ENCODE results near the gene KRTAP10-5. TPM values are rescaled to one million over a fixed set of nuclear protein-coding genes. Genes with fewer than 3 reads are reported as not detected.
"Not testable (repeated sequence)": the region's sequence is repeated elsewhere in the genome, so short reads cannot be mapped to it uniquely, and the experiment has no call there.

KRTAP10-5 gene
- total RNA-seq, 3 donors from 2014 or later (not counting 1 experiment from before 2014, with no cell fraction given), result not detected

DNA sequence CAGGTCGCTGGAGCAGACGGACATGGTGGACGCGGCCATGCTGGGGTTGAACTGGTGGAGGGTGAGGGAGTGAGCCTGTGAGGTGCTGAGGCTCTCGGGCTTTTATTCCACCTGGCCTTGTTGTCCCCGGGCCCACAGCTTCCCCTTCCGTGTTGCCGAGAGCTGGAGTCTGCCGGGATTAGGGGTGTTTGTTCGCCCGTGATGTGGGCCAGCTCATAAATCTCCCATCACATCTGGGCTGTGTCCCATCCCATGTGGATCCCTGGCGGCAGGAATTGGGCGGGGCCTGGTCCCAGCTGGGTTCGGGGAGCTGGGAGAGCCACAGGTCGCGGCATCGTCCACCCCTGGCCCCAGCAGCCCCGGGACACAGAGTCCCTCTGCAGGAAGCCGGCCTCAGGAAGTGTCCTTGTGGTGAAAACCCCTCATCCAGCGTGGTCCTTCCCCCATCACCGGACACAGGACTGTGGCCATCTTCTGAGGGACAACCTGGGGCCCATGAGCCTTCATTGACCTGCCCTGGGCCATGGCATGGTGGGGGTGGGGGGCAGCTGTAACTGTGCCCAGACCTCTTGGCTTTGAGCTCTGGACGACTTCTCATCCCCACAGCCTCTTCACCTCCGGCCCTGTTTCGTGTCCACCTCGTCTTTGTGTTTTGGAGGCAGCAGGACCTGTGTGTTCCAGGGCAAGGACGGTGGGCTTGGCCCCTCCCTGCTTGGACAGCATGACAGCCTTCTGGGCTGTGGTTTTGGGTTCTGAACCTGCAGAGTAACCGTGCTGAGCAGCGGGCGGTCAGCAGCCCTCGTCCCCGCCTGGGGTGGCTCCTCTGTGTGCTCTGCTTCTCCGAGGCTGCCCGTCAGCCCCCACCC, 12.3 kb upstream of the KRTAP10-5 start, which contains the start of gene KRTAP10-6:
Gene KRTAP10-6 (minus strand): TSS at position 60 of the 866 bp plus-strand sequence. CDS start 21 bp downstream, at position 39.
- H3K36me3 Mint-ChIP-seq, result no peaks in the 10 kb centered on the region
- no peak for TF ChIP-seq CTCF (IDR thresholded peaks at IDR 0.05)
- no peaks in the 10 kb centered on the region for H3K4me1 ChIP-seq (ENCODE audit: control insufficient read depth, insufficient read depth, low read length)
- DNase-seq (no peak), ATAC-seq (no peak)
- peaks cover 0 to 5% of the 10 kb centered on the region in 2 donors for H3K4me1 Mint-ChIP-seq
- intact Hi-C loops (cut with micrococcal nuclease), result no loop called here
- WGBS (ENCODE audit: insufficient coverage), result 69% methylated on average over 33 of the region's 33 CpGs
- H3K27ac Mint-ChIP-seq, result no peak within 1 kb of the TSS
- peaks cover 14 to 27% of the 10 kb centered on the region in 2 donors for H3K27me3 Mint-ChIP-seq (ENCODE audit: low read depth in 2 of 2)
- H3K4me3 Mint-ChIP-seq, result no peak within 1 kb of the TSS
- H3K9me3 ChIP-seq (ENCODE audit: control insufficient read depth, insufficient read depth, low read length), result no peaks in the 10 kb centered on the region
- H3K4me3 ChIP-seq (ENCODE audit: low read length), result no peak within 1 kb of the TSS
- H3K27me3 ChIP-seq (ENCODE audit: control insufficient read depth, insufficient read depth, low read length), result no peaks in the 10 kb centered on the region
- H3K9me3 Mint-ChIP-seq, result no peaks in the 10 kb centered on the region
- H3K36me3 ChIP-seq (ENCODE audit: control insufficient read depth, insufficient read depth, low read length), result no peaks in the 10 kb centered on the region
- no peak within 1 kb of the TSS for H3K27ac ChIP-seq (ENCODE audit: low read length)

GRCh38 chr21:44591801-44592130, 11.4 kb upstream of the KRTAP10-5 start:
- H3K4me1 Mint-ChIP-seq; H3K9me3 Mint-ChIP-seq; H3K4me3 Mint-ChIP-seq; H3K4me1 ChIP-seq (ENCODE audit: control insufficient read depth, insufficient read depth, low read length); DNase-seq; ATAC-seq; H3K27ac ChIP-seq (ENCODE audit: low read length); H3K9me3 ChIP-seq (ENCODE audit: control insufficient read depth, insufficient read depth, low read length); H3K36me3 Mint-ChIP-seq; H3K36me3 ChIP-seq (ENCODE audit: control insufficient read depth, insufficient read depth, low read length); H3K4me3 ChIP-seq (ENCODE audit: low read length); H3K27ac Mint-ChIP-seq; intact Hi-C loops (cut with micrococcal nuclease); H3K27me3 ChIP-seq (ENCODE audit: control insufficient read depth, insufficient read depth, low read length): not testable (repeated sequence)
- H3K27me3 Mint-ChIP-seq (ENCODE audit: low read depth in 2 of 2), result peaks cover 19 to 36% of the 10 kb centered on the region in 2 donors
- no CpG with 5 or more reads among the region's 4 CpGs for WGBS (ENCODE audit: insufficient coverage)

DNA sequence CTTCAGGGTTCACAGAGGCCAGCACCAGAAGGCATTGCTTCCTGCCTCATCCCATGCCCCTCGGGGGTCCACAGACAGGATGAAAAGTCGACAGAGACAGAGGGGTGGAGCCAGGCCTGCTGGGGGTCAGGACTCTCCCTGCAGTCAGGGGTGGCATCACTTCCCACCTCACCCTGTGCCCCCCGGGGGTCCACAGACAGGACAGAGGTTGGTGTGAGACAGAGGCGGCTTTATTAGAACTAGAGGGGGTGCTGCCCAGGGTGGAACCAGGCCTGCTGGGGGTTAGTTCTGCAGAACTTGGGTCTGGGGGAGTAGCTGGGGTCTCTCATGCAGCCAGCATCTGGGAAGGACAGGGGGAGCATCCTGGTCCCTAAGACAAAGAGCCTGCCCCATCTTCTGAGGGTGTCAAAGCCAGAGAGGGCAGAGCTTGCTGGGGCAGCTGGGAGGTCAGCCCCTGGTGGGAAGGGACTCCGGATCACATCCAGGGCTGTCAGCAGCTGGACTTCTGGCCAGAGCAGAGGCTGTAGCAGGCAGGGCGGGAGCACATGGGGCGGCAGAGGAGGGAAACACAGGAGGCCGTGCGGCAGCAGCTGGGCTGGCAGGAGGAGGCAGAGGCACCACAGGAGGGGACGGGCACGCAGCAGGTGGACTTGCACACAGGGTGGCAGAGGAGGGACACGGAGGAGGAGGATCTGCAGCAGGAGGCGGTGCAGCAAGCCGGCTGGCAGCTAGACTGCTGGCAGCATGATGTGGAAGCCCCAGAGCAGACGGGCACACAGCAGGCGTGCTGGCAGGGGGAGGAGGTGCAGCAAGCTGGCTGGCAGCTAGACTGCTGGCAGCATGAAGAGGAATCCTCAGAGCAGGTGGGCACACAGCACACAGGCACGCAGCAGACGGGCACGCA, 10.7 kb upstream of the KRTAP10-5 start:
- H3K27ac ChIP-seq (ENCODE audit: low read length); H3K9me3 Mint-ChIP-seq; H3K36me3 Mint-ChIP-seq; H3K27ac Mint-ChIP-seq; H3K4me3 ChIP-seq (ENCODE audit: low read length); H3K4me1 ChIP-seq (ENCODE audit: control insufficient read depth, insufficient read depth, low read length); DNase-seq; H3K27me3 ChIP-seq (ENCODE audit: control insufficient read depth, insufficient read depth, low read length); H3K9me3 ChIP-seq (ENCODE audit: control insufficient read depth, insufficient read depth, low read length); H3K36me3 ChIP-seq (ENCODE audit: control insufficient read depth, insufficient read depth, low read length); H3K4me3 Mint-ChIP-seq; H3K4me1 Mint-ChIP-seq; intact Hi-C loops (cut with micrococcal nuclease): not testable (repeated sequence)
- 82% methylated on average over 18 of the region's 19 CpGs for WGBS (ENCODE audit: insufficient coverage)
- H3K27me3 Mint-ChIP-seq (ENCODE audit: low read depth in 2 of 2), result peaks cover 26 to 42% of the 10 kb centered on the region in 2 donors
- ATAC-seq, result peak in 1 of 3 donors; percentile 31

DNA sequence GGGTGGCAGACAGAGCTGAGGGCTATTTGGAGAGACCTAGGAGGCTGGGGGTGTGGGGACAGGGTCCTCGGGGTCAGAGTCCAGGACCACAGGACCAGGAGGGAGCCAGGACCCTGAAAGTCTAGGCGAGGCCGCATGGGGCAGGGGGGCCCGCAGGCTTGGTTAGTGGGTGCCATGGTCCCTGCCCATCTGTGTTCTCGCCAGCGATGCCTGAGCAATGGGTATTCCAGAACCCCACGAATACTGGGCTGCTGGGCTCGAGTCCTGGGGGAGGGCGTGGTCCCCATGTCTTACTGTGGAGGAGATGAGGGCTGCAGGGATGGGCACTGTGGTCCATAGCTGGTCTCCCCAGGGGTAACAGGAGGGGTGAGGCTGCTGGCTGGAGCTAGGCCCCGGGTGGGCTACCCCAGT, 9.9 kb upstream of the KRTAP10-5 start:
- H3K27me3 Mint-ChIP-seq (ENCODE audit: low read depth in 2 of 2), result peaks cover 33 to 50% of the 10 kb centered on the region in 2 donors
- Histone ChIP-seq H3K9me3 (ENCODE audit: control insufficient read depth, insufficient read depth, low read length) (no peaks in the 10 kb centered on the region), H3K4me3 (ENCODE audit: low read length) (no peak overlapping the region), H3K27ac (ENCODE audit: low read length) (no peak overlapping the region), H3K36me3 (ENCODE audit: control insufficient read depth, insufficient read depth, low read length) (no peaks in the 10 kb centered on the region), H3K27me3 (ENCODE audit: control insufficient read depth, insufficient read depth, low read length) (no peaks in the 10 kb centered on the region), H3K4me1 (ENCODE audit: control insufficient read depth, insufficient read depth, low read length) (no peaks in the 10 kb centered on the region)
- peak in 1 of 3 donors; percentile 18 for ATAC-seq
- peaks cover 0 to 5% of the 10 kb centered on the region in 2 donors for H3K4me1 Mint-ChIP-seq
- intact Hi-C loops (cut with micrococcal nuclease), result no loop called here
- no peak for DNase-seq
- H3K36me3 Mint-ChIP-seq, result no peaks in the 10 kb centered on the region
- no peak for TF ChIP-seq CTCF (IDR thresholded peaks at IDR 0.05)
- no peak overlapping the region for H3K27ac Mint-ChIP-seq
- WGBS (ENCODE audit: insufficient coverage), result 79% methylated on average over 10 of the region's 10 CpGs
- H3K9me3 Mint-ChIP-seq, result no peaks in the 10 kb centered on the region
- no peak overlapping the region for H3K4me3 Mint-ChIP-seq
